HG03066 (cell line): ENCODE data around the gene SLC51B.
"Not testable (repeated sequence)": the region's sequence is repeated elsewhere in the genome, so short reads cannot be mapped to it uniquely, and the experiment has no call there.

ENCODE experiments used
- ATAC-seq: cut with Tn5 transposase; IDR thresholded peaks from one replicate; pipeline ENCODE4 v1.9.1; 2021; ENCODE audit warnings: low read depth; ENCODE audit not compliant: unreplicated experiment

Gene SLC51B

DNA sequence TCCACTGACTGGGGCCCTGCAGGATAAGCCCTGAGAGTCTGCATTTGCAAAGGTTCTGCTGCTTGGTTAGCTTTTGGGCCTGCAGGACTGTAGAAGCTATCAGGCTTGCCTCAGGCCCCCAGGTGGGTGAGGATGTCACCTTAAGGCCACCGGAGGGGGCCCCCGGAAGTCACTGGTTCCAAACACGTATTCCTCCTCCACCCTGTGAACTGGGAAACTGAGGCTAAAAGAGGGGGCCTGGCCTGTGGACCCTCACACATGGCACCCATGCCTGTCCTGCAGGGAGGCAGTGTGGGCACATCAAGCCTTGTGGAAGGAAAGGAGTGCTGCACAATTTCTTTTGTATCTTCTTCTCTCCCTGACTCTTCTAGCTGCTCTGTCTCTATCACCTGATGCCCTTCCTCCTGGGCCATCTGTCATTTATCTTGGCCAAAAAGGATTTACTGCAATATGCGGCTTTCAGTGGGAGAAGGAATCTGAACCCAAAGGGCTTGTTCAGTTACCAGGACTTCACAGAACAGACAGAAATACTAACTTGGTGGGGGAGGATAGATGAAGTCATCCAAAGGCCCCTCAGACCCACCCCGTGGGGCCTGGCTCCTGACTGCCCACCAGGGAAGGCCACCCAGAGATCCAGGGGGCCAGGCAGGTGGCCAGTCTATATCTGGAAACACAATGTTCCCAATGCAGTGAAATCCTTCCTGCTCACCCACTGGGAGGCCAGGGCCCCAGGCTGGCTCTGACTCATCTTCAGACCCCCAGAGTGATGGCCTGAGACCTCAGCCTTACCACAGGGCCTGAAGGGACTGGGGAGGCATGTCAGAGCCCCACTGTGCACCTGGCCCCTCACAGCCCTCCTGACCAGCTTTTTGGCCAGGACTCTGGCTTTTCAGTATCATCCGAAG lies 51.5 kb downstream of the SLC51B start:
- no peak for ATAC-seq

DNA sequence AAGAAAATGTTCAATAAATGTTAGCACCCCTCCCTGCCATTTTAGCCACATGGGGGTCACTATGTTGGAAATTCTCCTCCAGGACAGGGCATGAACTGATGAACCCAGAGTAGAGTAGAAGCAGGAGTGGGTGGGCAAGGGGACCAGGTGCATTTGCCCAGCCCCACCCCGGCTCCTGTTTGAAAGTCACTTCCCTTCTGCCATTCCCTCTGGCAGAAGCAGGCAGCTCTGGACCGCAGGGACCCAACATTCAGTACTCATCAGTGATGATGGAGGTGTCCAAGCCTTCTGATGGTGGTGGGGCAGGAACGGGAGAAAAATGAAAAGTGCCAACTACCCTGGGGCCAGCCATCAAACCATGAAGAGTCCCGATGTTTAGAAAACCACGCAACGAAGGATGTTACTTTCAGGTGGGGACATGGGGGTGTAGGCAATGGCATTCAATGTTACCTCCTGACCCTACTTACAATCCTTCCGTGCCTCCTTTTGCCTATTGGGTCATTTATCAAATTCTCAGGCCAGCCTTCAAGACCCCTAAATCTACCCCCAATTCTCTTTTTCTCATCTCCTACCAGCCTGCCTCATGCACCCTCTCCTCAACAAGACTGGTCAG lies 52.6 kb downstream of the SLC51B start:
- no peak for ATAC-seq

DNA sequence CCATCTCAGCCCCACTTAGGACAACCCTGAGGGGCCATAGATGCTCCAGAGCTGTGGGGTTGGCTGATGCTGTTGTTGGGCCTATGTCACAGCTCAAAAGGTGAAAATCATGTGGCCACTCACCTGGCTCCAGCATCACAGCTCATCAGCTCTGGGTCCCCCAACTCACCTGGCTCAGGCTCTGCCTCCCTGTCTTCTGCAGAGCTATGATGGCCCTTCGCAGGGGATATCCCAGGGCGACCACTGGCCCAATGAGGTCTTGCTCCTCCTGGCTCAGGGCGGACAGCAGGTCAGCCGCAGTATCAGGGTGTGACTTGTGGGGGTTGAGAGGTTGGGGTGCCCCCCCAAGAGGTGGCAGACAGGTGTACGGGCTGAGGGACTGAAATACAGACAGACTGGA lies 54.1 kb downstream of the SLC51B start:
- no peak for ATAC-seq

DNA sequence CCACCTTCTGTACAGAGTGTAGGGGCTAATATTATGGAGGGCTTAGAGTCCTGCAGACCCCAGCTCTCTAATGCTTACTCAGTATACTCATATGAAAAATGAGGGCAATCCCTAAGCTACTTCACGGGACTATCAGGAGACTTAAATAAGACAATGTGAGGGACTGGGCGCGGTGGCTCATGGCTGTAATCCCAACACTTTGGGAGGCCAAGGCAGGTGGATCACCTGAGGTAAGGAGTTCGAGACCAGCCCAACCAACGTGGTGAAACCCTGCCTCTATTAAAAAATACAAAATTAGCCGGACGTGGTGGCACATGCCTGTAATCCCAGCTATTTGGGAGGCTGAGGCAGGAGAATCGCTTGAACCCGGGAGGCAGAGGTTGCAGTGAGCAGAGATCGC lies 54.6 kb downstream of the SLC51B start:
- ATAC-seq = not testable (repeated sequence)

DNA sequence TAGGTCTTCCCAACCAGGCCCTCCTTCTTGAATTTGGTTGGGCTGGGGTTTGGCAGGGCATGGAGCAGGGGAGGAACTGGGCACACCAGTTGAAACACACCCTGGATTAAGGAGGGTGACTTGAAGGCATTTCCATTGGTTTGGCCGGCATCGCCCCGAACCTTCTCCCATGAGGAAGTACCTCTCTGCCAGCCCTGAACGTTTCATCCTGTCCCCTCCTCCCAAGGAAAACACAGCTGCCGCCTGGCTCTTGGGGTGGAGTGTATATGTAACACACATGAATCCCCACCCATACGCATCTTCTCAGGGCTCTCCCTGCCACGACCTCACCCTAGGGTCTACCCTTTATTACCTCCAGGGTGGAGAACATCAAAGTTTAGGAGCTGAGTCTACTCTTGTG lies 55.3 kb downstream of the SLC51B start:
- no peak for ATAC-seq

DNA sequence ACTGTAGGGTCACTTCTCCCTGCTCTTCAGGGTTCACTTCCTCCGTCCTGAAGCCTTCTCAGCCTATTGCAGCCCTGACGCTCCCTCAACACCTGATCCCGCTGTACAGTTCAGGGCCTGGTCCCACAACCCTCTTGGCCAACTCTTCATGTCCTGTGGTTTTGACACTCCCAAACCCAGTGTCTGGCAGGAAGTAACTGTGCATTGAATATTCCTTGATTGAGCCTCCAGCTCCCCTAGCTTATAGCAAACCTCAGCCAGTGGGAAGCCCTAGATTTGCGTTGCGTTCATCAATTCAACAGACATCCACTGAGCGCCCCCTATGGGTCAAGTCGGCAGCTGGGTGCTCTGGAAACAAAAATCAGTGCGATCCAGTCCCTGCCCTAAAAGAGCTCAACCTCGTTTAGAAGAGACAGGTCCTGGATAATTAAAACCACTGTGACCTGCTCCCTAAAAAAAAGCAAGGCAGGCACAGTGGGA lies 56.3 kb downstream of the SLC51B start:
- ATAC-seq = no peak

DNA sequence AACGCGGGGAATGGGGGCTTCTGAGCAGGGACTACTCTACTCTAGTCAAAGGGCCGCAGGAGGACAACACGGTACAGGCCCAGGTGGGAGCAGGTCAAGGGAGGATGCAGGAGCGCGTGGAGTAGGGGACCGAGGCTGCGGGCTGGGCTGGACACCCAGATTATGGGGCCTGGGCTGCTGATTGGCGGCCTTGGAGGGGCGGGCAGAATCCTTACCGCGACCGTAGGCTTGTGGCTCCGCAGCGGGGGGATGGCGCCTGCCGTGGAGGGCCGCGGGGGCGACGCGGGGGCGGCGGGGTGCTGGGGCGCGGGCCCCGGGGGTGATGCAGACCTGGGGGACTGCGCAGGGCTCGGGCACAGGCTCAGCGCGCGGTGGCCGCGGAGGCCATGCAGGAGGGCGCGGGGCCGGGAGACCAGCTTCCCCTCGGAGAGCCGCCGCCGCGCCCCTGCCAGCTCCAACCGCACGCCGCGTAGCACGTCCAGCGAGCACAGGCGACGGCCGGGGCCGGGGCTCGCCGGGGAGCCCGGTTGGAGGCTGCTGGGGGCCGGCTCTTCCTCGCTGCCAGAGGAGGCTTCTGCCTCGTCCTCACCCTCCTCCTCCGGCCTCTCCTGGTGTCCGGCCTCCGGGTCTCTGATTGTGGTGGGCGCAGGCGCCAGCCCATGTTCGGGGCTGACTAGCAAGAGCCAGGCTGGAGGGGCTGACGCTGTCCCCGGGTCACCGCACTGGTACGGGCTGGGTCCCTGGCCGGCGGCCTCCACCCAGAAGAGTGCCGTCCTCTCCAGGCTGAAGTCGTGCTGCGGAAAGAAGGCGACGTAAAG lies 56.9 kb downstream of the SLC51B start:
- ATAC-seq = no peak

DNA sequence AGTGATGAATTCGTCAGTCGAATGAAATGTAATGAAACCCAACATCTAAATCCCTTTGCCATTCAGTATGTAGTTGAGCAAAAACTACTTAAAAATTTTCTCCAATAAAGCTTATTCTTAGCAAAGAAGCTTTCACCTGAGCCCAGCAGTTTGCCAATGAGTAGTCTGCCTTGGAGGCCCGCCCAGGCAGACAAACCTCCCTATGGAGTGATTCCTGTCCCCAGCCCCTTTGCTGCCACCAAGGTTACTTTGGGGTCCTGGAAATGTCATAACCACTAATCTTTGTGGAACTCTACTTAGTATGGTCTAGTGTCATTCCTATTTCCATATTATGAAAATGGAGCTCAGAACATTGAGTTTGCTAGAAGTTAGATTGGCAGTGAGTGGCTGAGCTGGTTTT lies 57.7 kb downstream of the SLC51B start:
- no peak for ATAC-seq
